Thymus (tissue), 11 donors: Measurements from ENCODE around the gene NCOA5. TPM values are rescaled to one million over a fixed set of nuclear protein-coding genes. Genes with fewer than 3 reads are reported as not detected.

Experiments
- DNase-seq, 9 donors: peaks; one replicate each; pipeline ENCODE4 v3.0.0-alpha.2; 2013; ENCODE audit warnings: low spot score in 9 of 9, low read depth in 6 of 9, missing footprints in 1 of 9
- H3K27ac ChIP-seq, 2 donors: one replicate each; pipeline ENCODE4 v1.5.1; 2013; ENCODE audit warnings: control low read depth in 1 of 2, low read depth in 1 of 2, low read length in 1 of 2, mild to moderate bottlenecking in 1 of 2, moderate library complexity in 1 of 2
- H3K27me3 ChIP-seq, 2 donors: one replicate each; pipeline ENCODE4 v1.5.1; 2013; ENCODE audit warnings: low read length in 1 of 2; ENCODE audit not compliant: control insufficient read depth in 2 of 2, insufficient read depth in 1 of 2
- H3K36me3 ChIP-seq, 2 donors: one replicate each; pipeline ENCODE4 v1.5.1; 2013; ENCODE audit warnings: low read length in 1 of 2, mild to moderate bottlenecking in 1 of 2, moderate library complexity in 1 of 2; ENCODE audit not compliant: control insufficient read depth in 2 of 2, insufficient read depth in 2 of 2
- H3K4me1 ChIP-seq, 2 donors: one replicate each; pipeline ENCODE4 v1.5.1; 2013; ENCODE audit warnings: low read length in 2 of 2; ENCODE audit not compliant: control insufficient read depth in 2 of 2, insufficient read depth in 2 of 2
- H3K4me3 ChIP-seq, 2 donors: one replicate each; pipeline ENCODE4 v1.5.1; 2013; ENCODE audit warnings: low read length in 2 of 2, control low read depth in 1 of 2, mild to moderate bottlenecking in 1 of 2
- H3K9me3 ChIP-seq, 2 donors: one replicate each; pipeline ENCODE4 v1.5.1; 2013; ENCODE audit warnings: low read length in 1 of 2, mild to moderate bottlenecking in 1 of 2; ENCODE audit not compliant: control insufficient read depth in 2 of 2, insufficient read depth in 1 of 2
- WGBS: extraction: QIAGEN DNeasy Blood & Tissue Kit; methylation state at CpG from one replicate; pipeline ENCODE4 v1.1.7; 2013; 5-methylcytosine and 5-hydroxymethylcytosine counted together
- polyA plus RNA-seq: library from polyadenylated mRNA; stranded (reverse); fragments of 200-250 nt; gene quantifications from one replicate; pipeline ENCODE4 v1.2.3, GENCODE V29; 2013
- total RNA-seq: library from RNA; stranded (reverse); fragments of 120-200 nt; gene quantifications from one replicate; pipeline ENCODE4 v1.2.4, GENCODE V29; 2013
- donor health status: healthy.

The NCOA5 gene
- total and polyA plus RNA-seq, 2 donors = 21.5 to 25.4 TPM

DNA sequence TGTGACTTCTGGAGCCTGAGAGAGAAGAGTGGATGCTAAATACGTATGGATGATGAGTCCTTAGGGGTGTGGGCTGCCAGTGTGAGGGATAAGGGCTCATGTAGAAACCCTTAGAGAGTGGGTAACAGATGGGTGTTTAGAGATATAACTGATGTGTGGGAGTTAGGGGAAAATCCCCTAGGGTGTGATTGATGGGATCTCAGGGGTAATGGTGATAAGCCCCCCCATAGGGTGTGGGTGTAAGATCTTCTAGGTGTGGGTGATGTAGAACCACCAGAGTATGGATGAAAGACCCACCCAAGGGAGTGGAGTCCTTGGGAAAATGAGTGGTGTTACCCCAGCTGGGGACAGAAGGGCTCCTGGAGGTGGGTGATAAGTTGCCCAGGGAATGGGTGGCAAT lies 34.5 kb downstream of the NCOA5 start:
- Histone ChIP-seq H3K36me3 (peaks cover 3 to 7% of the 10 kb centered on the region in 2 donors), H3K27ac (no peak overlapping the region), H3K27me3 (peaks cover 29 to 48% of the 10 kb centered on the region in 2 donors), H3K4me1 (peaks cover 3 to 5% of the 10 kb centered on the region in 2 donors), H3K9me3 (peaks cover 0 to 3% of the 10 kb centered on the region in 2 donors), H3K4me3 (no peak overlapping the region)
- no peak for DNase-seq
- WGBS = 52% methylated on average over 1 of the region's 1 CpG

DNA sequence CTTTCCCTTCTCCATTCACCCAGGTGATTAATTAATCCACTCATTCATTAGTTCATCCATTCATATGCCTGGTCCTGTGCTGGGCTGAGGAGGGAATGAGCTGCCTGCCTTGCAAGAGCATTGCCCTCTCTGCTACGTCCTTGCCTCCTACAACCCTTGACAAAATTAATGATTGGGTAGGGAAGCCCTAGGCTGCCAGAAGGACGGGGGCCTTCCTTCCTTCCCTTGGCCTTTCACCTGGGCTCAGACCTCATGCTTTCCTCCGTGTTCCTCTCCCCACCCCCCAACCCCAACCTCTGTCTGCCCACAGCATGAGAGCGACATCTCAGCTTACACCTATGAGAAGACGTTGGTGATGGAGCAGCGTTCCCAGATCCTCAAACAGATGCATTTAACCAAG lies 35.2 kb downstream of the NCOA5 start:
- DNase-seq = no peak
- H3K36me3 ChIP-seq = peaks cover 0 to under 1% of the 10 kb centered on the region in 2 donors
- WGBS = 54% methylated on average over 6 of the region's 6 CpGs
- peaks cover 29 to 44% of the 10 kb centered on the region in 2 donors for H3K27me3 ChIP-seq
- H3K9me3 ChIP-seq = peaks cover 0 to 3% of the 10 kb centered on the region in 2 donors
- H3K4me1 ChIP-seq = peaks cover 3 to 5% of the 10 kb centered on the region in 2 donors
- no peak overlapping the region for H3K4me3 ChIP-seq
- no peak overlapping the region for H3K27ac ChIP-seq

DNA sequence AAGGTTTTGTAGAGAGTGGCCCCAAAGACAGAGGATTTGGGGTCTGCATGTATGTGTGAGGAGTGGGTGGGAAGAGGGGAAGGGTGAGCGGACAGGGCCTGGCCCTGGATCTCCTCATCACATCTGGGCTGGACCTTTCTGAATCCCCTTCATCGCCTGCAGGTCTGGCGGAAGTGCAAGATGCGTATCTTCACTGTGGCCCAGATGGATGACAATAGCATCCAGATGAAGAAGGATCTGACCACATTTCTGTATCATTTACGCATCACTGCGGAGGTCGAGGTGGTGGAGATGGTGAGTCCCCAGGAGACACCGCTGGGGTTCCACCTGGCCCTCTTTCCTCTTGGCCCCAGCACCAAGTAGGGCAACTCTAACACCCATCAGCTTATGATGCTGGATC lies 36.3 kb downstream of the NCOA5 start:
- Histone ChIP-seq H3K4me3 (no peak overlapping the region), H3K9me3 (peaks cover 0 to 3% of the 10 kb centered on the region in 2 donors), H3K36me3 (no peaks in the 10 kb centered on the region), H3K27ac (no peak overlapping the region), H3K27me3 (peaks cover 19 to 34% of the 10 kb centered on the region in 2 donors), H3K4me1 (peaks cover 0 to 4% of the 10 kb centered on the region in 2 donors)
- no peak for DNase-seq
- 93% methylated on average over 8 of the region's 8 CpGs for WGBS

DNA sequence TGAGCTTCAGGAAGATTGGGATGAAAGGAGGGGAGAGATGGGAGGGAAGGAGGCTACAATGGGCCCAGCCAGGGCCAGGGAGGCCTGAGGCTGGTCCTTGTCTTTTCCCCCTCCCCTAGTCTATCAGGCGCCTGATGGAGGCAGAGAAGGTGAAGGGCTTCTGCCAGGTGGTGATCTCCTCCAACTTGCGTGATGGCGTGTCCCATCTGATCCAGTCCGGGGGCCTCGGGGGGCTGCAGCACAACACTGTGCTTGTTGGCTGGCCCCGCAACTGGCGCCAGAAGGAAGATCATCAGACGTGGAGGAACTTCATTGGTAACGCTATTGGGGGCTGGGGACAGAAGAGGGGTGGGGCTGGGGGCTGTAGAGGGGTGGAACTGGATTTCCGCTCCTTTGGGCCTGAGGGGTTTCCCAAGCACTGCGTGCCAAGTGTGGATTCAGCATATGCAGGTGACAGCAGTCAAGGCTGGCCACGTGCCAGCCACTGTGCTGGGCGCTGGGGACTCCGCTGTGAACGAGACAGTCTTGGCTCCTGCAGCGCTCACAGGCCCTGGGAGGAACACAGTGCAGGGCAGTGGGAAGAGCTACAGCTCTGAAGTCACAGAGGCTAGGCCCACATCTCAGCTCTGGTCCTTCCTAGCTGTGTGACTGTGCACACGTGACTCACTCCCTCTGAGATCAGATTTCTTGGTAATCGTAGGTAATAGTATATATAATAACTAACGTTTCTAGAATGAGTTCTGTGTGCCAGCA lies 38.0 kb downstream of the NCOA5 start:
- peaks cover 3 to 20% of the 10 kb centered on the region in 2 donors for H3K27me3 ChIP-seq
- WGBS = 77% methylated on average over 19 of the region's 19 CpGs
- no peaks in the 10 kb centered on the region for H3K9me3 ChIP-seq

DNA sequence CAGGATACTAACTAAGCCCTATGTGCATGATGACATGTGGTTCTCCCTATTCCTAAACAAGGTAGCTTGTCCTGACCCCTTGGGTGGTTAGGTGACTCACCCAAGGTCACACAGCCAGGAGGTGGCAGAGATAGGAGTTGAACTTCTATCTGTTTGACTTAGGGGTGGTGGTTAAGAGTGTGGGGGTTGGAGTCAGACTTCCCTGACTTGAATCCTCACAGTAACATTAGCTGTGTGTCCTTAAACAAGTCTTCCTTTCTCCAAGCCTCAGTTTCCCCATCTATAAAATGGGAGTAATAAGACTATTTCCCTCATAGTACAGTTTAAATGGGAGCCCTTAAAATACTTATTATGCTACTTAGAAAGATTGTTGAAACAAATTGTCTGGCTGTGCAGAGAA lies 38.9 kb downstream of the NCOA5 start:
- H3K27me3 ChIP-seq = peaks cover 0 to 11% of the 10 kb centered on the region in 2 donors
- H3K27ac ChIP-seq = no peak overlapping the region
- no peak for DNase-seq
- H3K36me3 ChIP-seq = no peaks in the 10 kb centered on the region
- no peaks in the 10 kb centered on the region for H3K4me1 ChIP-seq
- H3K9me3 ChIP-seq = no peaks in the 10 kb centered on the region
- no peak overlapping the region for H3K4me3 ChIP-seq

More for the DNA sequence above, 38.0 kb downstream of the NCOA5 start:
- Histone ChIP-seq H3K4me1 (no peaks in the 10 kb centered on the region), H3K27ac (no peak overlapping the region), H3K36me3 (no peaks in the 10 kb centered on the region), H3K4me3 (no peak overlapping the region)
- DNase-seq = no peak

DNA sequence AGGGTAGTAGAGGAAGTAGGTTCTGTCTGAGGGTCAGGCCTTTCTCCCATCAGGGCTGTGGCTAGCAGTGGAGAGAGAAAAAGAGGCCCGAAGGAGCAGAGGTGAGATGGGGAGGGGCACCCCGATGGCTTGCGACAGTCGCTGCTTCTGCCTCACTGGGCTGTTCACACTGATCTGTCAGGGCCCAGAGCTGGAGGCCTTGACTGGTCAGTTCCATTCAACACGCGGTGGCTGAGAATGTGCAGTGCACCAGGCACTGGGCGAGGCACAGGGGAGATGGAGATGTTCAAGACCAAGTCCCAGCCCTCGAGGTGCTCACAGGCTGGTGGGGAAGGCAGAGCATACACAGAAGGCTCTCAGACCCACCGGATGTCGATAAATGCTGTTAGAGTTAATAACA lies 39.3 kb downstream of the NCOA5 start:
- no peak for DNase-seq
- H3K9me3 ChIP-seq = no peaks in the 10 kb centered on the region
- H3K4me1 ChIP-seq = no peaks in the 10 kb centered on the region
- H3K4me3 ChIP-seq = no peak overlapping the region
- no peak overlapping the region for H3K27ac ChIP-seq
- 72% methylated on average over 10 of the region's 10 CpGs for WGBS
- H3K36me3 ChIP-seq = no peaks in the 10 kb centered on the region
- peaks cover 0 to 12% of the 10 kb centered on the region in 2 donors for H3K27me3 ChIP-seq

DNA sequence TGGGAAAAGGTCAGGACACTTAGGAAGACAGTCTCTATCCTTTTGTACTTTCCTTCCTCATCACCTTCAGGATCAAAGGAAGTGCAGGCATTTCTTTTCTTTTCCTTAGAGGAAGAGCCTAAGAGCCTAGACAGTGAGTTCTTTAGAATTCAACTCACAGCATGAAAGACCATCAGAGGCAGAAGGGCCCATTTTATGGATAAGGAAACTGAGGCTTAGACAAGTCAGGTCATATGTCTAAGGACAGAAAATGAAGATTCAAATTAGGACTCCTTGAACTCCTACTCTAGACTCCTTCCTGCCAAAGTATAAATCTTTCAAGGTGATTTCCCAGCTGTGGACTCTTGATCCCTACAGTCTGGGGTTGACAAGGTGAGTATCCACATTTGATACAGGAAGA lies 39.9 kb downstream of the NCOA5 start:
- Histone ChIP-seq H3K36me3 (no peaks in the 10 kb centered on the region), H3K9me3 (no peaks in the 10 kb centered on the region), H3K27ac (no peak overlapping the region), H3K27me3 (peaks cover 0 to 11% of the 10 kb centered on the region in 2 donors), H3K4me1 (no peaks in the 10 kb centered on the region), H3K4me3 (no peak overlapping the region)
- no peak for DNase-seq

DNA sequence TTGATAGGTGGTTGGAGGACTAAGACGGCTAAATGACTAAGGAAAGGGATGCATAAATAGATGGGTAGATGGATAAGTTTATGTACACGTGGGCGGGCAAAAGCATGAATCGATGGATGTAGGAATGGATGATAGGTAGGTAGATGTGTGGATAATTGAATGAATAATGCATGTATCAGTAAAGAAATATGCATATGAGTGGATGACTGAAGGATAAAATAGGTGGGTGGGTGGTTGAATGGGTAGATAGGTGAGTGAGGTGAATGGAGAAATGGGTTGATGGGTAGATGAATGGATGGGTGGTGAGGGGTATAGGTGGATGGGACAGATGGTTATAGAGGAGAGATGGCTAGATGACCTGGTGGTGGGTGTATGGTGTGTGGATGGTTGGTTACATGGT lies 40.6 kb downstream of the NCOA5 start:
- Histone ChIP-seq H3K27ac (no peak overlapping the region), H3K27me3 (peaks cover 0 to 9% of the 10 kb centered on the region in 2 donors), H3K9me3 (no peaks in the 10 kb centered on the region), H3K36me3 (no peaks in the 10 kb centered on the region), H3K4me1 (no peaks in the 10 kb centered on the region), H3K4me3 (no peak overlapping the region)
- DNase-seq = no peak
- WGBS = 95% methylated on average over 4 of the region's 4 CpGs

DNA sequence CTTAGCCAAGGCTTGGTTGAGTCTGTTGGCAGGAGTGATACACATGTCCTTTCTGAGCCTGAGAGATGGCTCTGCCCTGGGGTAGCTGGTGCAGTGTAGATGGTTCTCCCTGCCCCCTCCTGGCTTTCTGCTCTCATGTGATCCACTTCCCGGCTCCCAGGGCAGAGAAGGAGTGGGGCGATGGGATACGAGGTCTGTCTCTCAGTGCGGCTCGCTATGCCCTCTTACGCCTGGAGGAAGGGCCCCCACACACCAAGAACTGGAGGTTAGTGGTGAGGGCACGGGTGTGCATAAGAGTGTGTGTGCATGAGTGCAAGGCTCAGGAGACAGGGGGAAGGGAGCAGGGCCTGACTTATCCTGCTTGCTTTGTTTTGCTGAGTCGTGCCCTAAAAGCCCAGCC lies 41.9 kb downstream of the NCOA5 start:
- no peaks in the 10 kb centered on the region for H3K9me3 ChIP-seq
- no peak for DNase-seq
- no peaks in the 10 kb centered on the region for H3K4me1 ChIP-seq
- 81% methylated on average over 8 of the region's 8 CpGs for WGBS
- H3K27ac ChIP-seq = no peak overlapping the region
- H3K4me3 ChIP-seq = no peak overlapping the region
- no peaks in the 10 kb centered on the region for H3K36me3 ChIP-seq
- H3K27me3 ChIP-seq = peaks cover 0 to 9% of the 10 kb centered on the region in 2 donors
